OCI-LY7 (cell line): ENCODE measurements around the gene SH3RF3. TPM values are rescaled to one million over a fixed set of nuclear protein-coding genes. Genes with fewer than 3 reads are reported as not detected.

Source experiments
- BruUV-seq: library from RNA; stranded (reverse); fragments of 400-500 nt; replicated peaks from 2 replicates; lab custom pipeline; 2021; lab: Mats Ljungman, UMichigan
- CTCF ChIA-PET: fragments of 300-600 bp; sonication (Branson Sonifier 250); formaldehyde crosslinking; loops from one replicate; lab custom pipeline; 2022; ENCODE audit warnings: antibody characterized with exemption; ENCODE audit not compliant: unreplicated experiment; lab: Charles Lee
- POLR2A ChIA-PET: fragments of 300-600 bp; sonication (Branson Sonifier 250); formaldehyde crosslinking; loops from one replicate; lab custom pipeline; 2022; ENCODE audit warnings: antibody characterized with exemption; lab: Charles Lee
- DNase-seq: peaks from one replicate; pipeline ENCODE4 v3.0.0-alpha.2; 2015; ENCODE audit warnings: low spot score
- H2AFZ ChIP-seq: fragments of 200-600 bp; sonication (generic), shearing (Covaris generic); 2 replicates; pipeline ENCODE4 v1.6.1; 2014; ENCODE audit warnings: mild to moderate bottlenecking, antibody characterized with exemption, low read length, moderate library complexity
- H3K27ac ChIP-seq: fragments of 200-600 bp; sonication (generic); 2 replicates; pipeline ENCODE4 v1.5.1; 2014; ENCODE audit warnings: mixed run types, low read depth, mild to moderate bottlenecking, moderate library complexity, low read length, inconsistent platforms; ENCODE audit not compliant: poor library complexity, severe bottlenecking
- H3K36me3 ChIP-seq: fragments of 200-600 bp; sonication (generic); 2 replicates; pipeline ENCODE4 v1.6.1; 2014; ENCODE audit warnings: mild to moderate bottlenecking, antibody characterized with exemption, low read length, moderate library complexity, mixed read lengths; ENCODE audit not compliant: insufficient read depth
- H3K4me1 ChIP-seq: fragments of 200-600 bp; sonication (generic); 2 replicates; pipeline ENCODE4 v1.5.1; 2014; ENCODE audit warnings: mild to moderate bottlenecking, low read length; ENCODE audit not compliant: insufficient read depth, poor library complexity, severe bottlenecking
- H3K4me2 ChIP-seq: fragments of 200-600 bp; sonication (generic); 2 replicates; pipeline ENCODE4 v1.6.1; 2014; ENCODE audit warnings: mild to moderate bottlenecking, low read length
- H3K4me3 ChIP-seq: fragments of 200-600 bp; sonication (generic); 2 replicates; pipeline ENCODE4 v1.5.1; 2014; ENCODE audit warnings: mild to moderate bottlenecking, low read depth, low read length; ENCODE audit not compliant: poor library complexity, severe bottlenecking
- H3K79me2 ChIP-seq: fragments of 200-600 bp; sonication (generic); 2 replicates; pipeline ENCODE4 v1.6.1; 2016; ENCODE audit warnings: low read depth, mild to moderate bottlenecking, low read length, moderate library complexity, mixed read lengths; ENCODE audit not compliant: insufficient read depth
- H3K9me2 ChIP-seq: fragments of 200-600 bp; sonication (generic); 2 replicates; pipeline ENCODE4 v1.6.1; 2016; ENCODE audit warnings: mild to moderate bottlenecking, low read length, mixed read lengths; ENCODE audit not compliant: insufficient read depth
- H3K9me3 ChIP-seq: fragments of 200-600 bp; sonication (generic); 2 replicates; pipeline ENCODE4 v1.6.1; 2014; ENCODE audit warnings: mild to moderate bottlenecking, mixed run types, low read length, mixed read lengths
- H4K20me1 ChIP-seq: fragments of 200-600 bp; sonication (generic); 2 replicates; pipeline ENCODE4 v1.6.1; 2014; ENCODE audit warnings: mild to moderate bottlenecking, antibody characterized with exemption, low read length, moderate library complexity, mixed read lengths; ENCODE audit not compliant: insufficient read depth
- CTCF ChIP-seq: fragments of 200-600 bp; sonication (generic); conservative IDR thresholded peaks from 2 replicates; pipeline ENCODE4 v1.5.1; 2014; ENCODE audit warnings: mild to moderate bottlenecking, antibody characterized with exemption, low read length, moderate library complexity, mixed read lengths
- EZH2phosphoT487 ChIP-seq: fragments of 200-600 bp; sonication (generic); IDR thresholded peaks from 2 replicates; pipeline ENCODE4 v1.6.1; 2018; ENCODE audit warnings: low read depth, borderline replicate concordance, mild to moderate bottlenecking, mixed run types, antibody characterized with exemption, low read length, moderate library complexity, mixed read lengths
- intact Hi-C: fragments of 100-400 bp; cut with micrococcal nuclease; formaldehyde crosslinking; loops from one replicate; pipeline ENCODE4 v1.10.0; 2022; ENCODE audit not compliant: unreplicated experiment
- total RNA-seq, 2 experiments: library from RNA; depleted of rRNA in 1 of 2; stranded (reverse); fragments of >200 nt in 1 of 2; shearing (Covaris generic) in 1 of 2; gene quantifications; 2 replicates each; pipeline ENCODE4 v1.2.3, GENCODE V29; 2014 to 2022

SH3RF3 gene
- total RNA-seq, 2 experiments from 2014 or later = not detected

GRCh38 chr2:109454304-109454703 is 325.3 kb downstream of the SH3RF3 start:
- no TSS peak for BruUV-seq
- H3K4me2 ChIP-seq = no peak overlapping the region
- no peaks in the 10 kb centered on the region for H3K9me2 ChIP-seq
- H3K79me2 ChIP-seq = no peaks in the 10 kb centered on the region
- intact Hi-C loops = no loop called here
- no peaks in the 10 kb centered on the region for H4K20me1 ChIP-seq
- TF ChIP-seq CTCF (no peak), EZH2phosphoT487 (no peak)
- ChIA-PET CTCF (no interaction called here), POLR2A (no interaction called here)
- H3K27ac ChIP-seq = no peak overlapping the region
- H3K9me3 ChIP-seq = no peaks in the 10 kb centered on the region
- H3K36me3 ChIP-seq = no peaks in the 10 kb centered on the region
- H2AFZ ChIP-seq = no peak overlapping the region
- H3K4me3 ChIP-seq = no peak overlapping the region
- H3K4me1 ChIP-seq = no peaks in the 10 kb centered on the region
- no peak for DNase-seq

- intact Hi-C loops = no loop called here
Measured at GRCh38 chr2:109454765-109455394, 325.9 kb downstream of the SH3RF3 start.

More at GRCh38 chr2:109454765-109455394, 325.9 kb downstream of the SH3RF3 start:
- no peak overlapping the region for H3K27ac ChIP-seq
- H4K20me1 ChIP-seq = no peaks in the 10 kb centered on the region
- H3K9me2 ChIP-seq = no peaks in the 10 kb centered on the region
- ChIA-PET CTCF (no interaction called here), POLR2A (no interaction called here)
- H2AFZ ChIP-seq = no peak overlapping the region
- no peaks in the 10 kb centered on the region for H3K4me1 ChIP-seq
- BruUV-seq = no TSS peak
- H3K79me2 ChIP-seq = no peaks in the 10 kb centered on the region
- no peaks in the 10 kb centered on the region for H3K9me3 ChIP-seq
- H3K36me3 ChIP-seq = no peaks in the 10 kb centered on the region
- H3K4me3 ChIP-seq = no peak overlapping the region
- no peak for TF ChIP-seq CTCF
- TF ChIP-seq EZH2phosphoT487 = no peak
- DNase-seq = no peak
- H3K4me2 ChIP-seq = no peak overlapping the region
